H1 (cell line): ENCODE measurements around the gene PRKN.

Source experiments
- BCL11A ChIP-seq, 2 experiments: IDR thresholded peaks; one replicate each; pipeline ENCODE4 v1.6.1; 2011; ENCODE audit warnings: low read depth in 2 of 2, low read length in 2 of 2, mild to moderate bottlenecking in 2 of 2
- EZH2 ChIP-seq: fragments of 200-600 bp; sonication (generic); IDR thresholded peaks from 2 replicates; pipeline ENCODE4 v1.7.1; 2012; ENCODE audit warnings: low read depth, mild to moderate bottlenecking, moderate library complexity, low read length, inconsistent platforms; ENCODE audit not compliant: severe bottlenecking
- NANOG ChIP-seq: IDR thresholded peaks from 2 replicates; pipeline ENCODE4 v1.6.1; 2011; ENCODE audit warnings: low read length, low read depth, mild to moderate bottlenecking, inconsistent platforms; ENCODE audit not compliant: insufficient read depth, poor library complexity, severe bottlenecking
- POLR2A ChIP-seq, 2 experiments: IDR thresholded peaks; 1 replicate in 1 of 2; 2 replicates in 1 of 2; pipeline ENCODE4 v1.6.1; 2011; ENCODE audit warnings: low read depth in 2 of 2, low read length in 2 of 2, mild to moderate bottlenecking in 2 of 2; ENCODE audit errors: control extremely low read depth in 1 of 2
- POLR2AphosphoS5 ChIP-seq: IDR thresholded peaks from 2 replicates; pipeline ENCODE4 v1.6.1; 2011; ENCODE audit warnings: low read depth, low read length
- SIRT6 ChIP-seq: IDR thresholded peaks from one replicate; pipeline ENCODE4 v1.7.1; 2012; ENCODE audit warnings: low read length, inconsistent platforms
- SRF ChIP-seq: IDR thresholded peaks from 2 replicates; pipeline ENCODE4 v1.6.1; 2011; ENCODE audit warnings: mild to moderate bottlenecking, low read depth, low read length, moderate library complexity
- TAF7 ChIP-seq: optimal IDR thresholded peaks from 2 replicates; pipeline ENCODE3; 2011; ENCODE audit warnings: low read depth, mild to moderate bottlenecking, inconsistent platforms, low read length, moderate library complexity, borderline replicate concordance
- TEAD4 ChIP-seq: IDR thresholded peaks from 2 replicates; pipeline ENCODE4 v1.6.1; 2012; ENCODE audit warnings: low read depth, low read length, inconsistent platforms, mixed read lengths
- YY1 ChIP-seq: IDR thresholded peaks from 2 replicates; pipeline ENCODE4 v1.6.1; 2011; ENCODE audit warnings: low read depth, mild to moderate bottlenecking, low read length
- TF ChIP-seq, protein P1 (sequence below), 3 experiments: IDR thresholded peaks; 1 replicate in 2 of 3; 2 replicates in 1 of 3; pipeline versions ENCODE4 v1.5.1 to v1.6.1; 2011; ENCODE audit warnings: low read length in 3 of 3, mild to moderate bottlenecking in 3 of 3, inconsistent platforms in 2 of 3, low read depth in 1 of 3, moderate library complexity in 1 of 3; ENCODE audit not compliant: insufficient read depth in 1 of 3; ENCODE audit errors: control extremely low read depth in 1 of 3

DNA sequence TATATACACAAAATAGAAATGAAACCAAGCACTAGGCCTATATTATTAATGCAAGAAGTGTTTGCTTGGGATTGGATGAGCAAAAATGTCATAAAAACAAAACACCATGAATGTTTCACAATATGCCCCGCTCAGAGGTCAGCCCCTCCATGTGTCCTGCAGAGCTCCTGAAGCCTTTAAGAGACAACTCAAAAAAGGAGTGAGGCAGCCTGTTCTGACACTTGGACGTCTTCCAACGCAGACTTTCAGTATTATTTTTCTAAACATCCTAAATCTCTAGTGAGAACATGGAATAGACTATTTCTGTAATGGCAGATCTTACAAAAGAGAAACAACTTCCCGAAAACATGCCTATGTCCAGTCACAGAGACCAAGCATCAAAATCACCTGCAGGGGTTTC is 322.6 kb downstream of the PRKN start:
- TF ChIP-seq POLR2AphosphoS5 (no peak), BCL11A (IDR thresholded peaks at IDR 0.05; ENCODE audit: low read depth in 2 of 2, low read length in 2 of 2) (no peak), EZH2 (no peak), TAF7 (no peak), SRF (no peak), POLR2A (IDR thresholded peaks at IDR 0.05; ENCODE audit: control extremely low read depth in 1 of 2, low read depth in 2 of 2, low read length in 2 of 2) (no peak), NANOG (no peak), TEAD4 (no peak), SIRT6 (no peak), YY1 (no peak)
- TF ChIP-seq, protein P1, sequence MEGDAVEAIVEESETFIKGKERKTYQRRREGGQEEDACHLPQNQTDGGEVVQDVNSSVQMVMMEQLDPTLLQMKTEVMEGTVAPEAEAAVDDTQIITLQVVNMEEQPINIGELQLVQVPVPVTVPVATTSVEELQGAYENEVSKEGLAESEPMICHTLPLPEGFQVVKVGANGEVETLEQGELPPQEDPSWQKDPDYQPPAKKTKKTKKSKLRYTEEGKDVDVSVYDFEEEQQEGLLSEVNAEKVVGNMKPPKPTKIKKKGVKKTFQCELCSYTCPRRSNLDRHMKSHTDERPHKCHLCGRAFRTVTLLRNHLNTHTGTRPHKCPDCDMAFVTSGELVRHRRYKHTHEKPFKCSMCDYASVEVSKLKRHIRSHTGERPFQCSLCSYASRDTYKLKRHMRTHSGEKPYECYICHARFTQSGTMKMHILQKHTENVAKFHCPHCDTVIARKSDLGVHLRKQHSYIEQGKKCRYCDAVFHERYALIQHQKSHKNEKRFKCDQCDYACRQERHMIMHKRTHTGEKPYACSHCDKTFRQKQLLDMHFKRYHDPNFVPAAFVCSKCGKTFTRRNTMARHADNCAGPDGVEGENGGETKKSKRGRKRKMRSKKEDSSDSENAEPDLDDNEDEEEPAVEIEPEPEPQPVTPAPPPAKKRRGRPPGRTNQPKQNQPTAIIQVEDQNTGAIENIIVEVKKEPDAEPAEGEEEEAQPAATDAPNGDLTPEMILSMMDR (IDR thresholded peaks at IDR 0.05; ENCODE audit: control extremely low read depth in 1 of 3, insufficient read depth in 1 of 3, low read depth in 1 of 3, low read length in 3 of 3), result no peak
